ENCODE results near the gene APOO.

The APOO gene

DNA sequence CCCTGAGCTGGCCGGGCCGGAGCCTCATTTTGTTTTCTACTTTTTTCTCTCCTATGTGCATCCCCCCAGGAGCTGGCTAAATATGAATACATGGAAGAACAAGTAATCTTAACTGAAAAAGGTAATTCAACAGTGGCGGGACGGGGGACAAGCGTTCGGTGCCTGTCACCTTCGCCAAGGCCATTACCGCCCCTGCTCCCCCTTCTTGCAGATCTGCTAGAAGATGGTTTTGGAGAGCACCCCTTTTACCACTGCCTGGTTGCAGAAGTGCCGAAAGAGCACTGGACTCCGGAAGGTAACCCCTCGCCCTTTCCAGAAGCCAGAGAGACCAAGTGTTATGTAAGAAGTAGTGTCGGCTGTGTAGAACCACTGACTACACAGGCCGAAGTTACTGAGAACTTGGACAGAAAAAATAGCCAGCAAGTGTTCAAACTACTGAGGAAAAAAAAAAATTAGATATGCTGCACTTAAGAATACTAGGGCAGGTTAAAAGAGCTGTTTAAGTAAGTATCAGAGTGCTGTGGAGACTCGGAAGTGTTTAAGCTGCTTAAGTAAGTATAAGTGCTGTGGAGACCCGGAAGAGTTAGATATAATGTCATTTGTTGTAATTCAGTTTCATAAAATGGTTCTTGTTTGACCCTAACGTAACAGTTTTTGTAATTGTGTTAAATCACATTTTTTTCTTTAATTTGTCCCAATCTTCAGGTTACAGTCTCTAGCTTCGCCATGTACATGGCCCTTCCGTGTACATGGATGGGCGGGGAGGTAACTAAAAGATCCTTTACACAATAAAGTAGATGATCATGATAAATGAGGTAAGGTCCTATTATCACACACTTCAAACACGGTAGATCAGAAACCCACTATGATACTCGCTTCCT, 123.9 kb downstream of the APOO start:
- no peak for DNase-seq

All from fibroblast of skin of abdomen (primary cell).